HG03097 (cell line): Measurements from ENCODE around the gene HIPK2.
"Not testable (repeated sequence)": the region's sequence is repeated elsewhere in the genome, so short reads cannot be mapped to it uniquely, and the experiment has no call there.

Source experiments
- ATAC-seq: cut with Tn5 transposase; IDR thresholded peaks from one replicate; pipeline ENCODE4 v1.9.1; 2021; ENCODE audit not compliant: unreplicated experiment, low FRiP score

Gene HIPK2

GRCh38 chr7:139557857-139558581 is 219.8 kb downstream of the HIPK2 start:
- ATAC-seq: no peak

- not testable (repeated sequence) for ATAC-seq
Observed at GRCh38 chr7:139553991-139554700, 223.7 kb downstream of the HIPK2 start.

GRCh38 chr7:139548302-139549028 is 229.3 kb downstream of the HIPK2 start:
- ATAC-seq: no peak

GRCh38 chr7:139544645-139545044 is 233.2 kb downstream of the HIPK2 start:
- ATAC-seq: no peak

GRCh38 chr7:139543801-139544603 is 233.8 kb downstream of the HIPK2 start:
- ATAC-seq: no peak

GRCh38 chr7:139542308-139543151 is 235.3 kb downstream of the HIPK2 start:
- no peak for ATAC-seq

- no peak for ATAC-seq
Observed at GRCh38 chr7:139541600-139542307, 236.0 kb downstream of the HIPK2 start.

GRCh38 chr7:139540203-139540602 is 237.6 kb downstream of the HIPK2 start:
- no peak for ATAC-seq

- no peak for ATAC-seq
Observed at GRCh38 chr7:139538881-139539635, 238.7 kb downstream of the HIPK2 start.

- ATAC-seq: no peak
Observed at GRCh38 chr7:139536152-139536551, 241.6 kb downstream of the HIPK2 start.

- ATAC-seq: no peak
Observed at GRCh38 chr7:139534966-139535651, 242.7 kb downstream of the HIPK2 start.

- no peak for ATAC-seq
Observed at GRCh38 chr7:139534096-139534495, 243.7 kb downstream of the HIPK2 start.

- ATAC-seq: no peak
Observed at GRCh38 chr7:139532636-139533155, 245.1 kb downstream of the HIPK2 start.

- ATAC-seq: no peak
Observed at GRCh38 chr7:139531094-139531493, 246.7 kb downstream of the HIPK2 start.

GRCh38 chr7:139526578-139527544 is 250.9 kb downstream of the HIPK2 start:
- ATAC-seq: no peak

- no peak for ATAC-seq
Observed at GRCh38 chr7:139525750-139526149, 252.0 kb downstream of the HIPK2 start.
